Right lobe of liver (tissue), 4 donors: Measurements from ENCODE around the gene STC2.

Experiments
- POLR2A ChIP-seq: fragments of 450-650 bp; IDR thresholded peaks from one replicate; pipeline ENCODE4 v1.6.1; 2017; ENCODE audit warnings: antibody characterized with exemption, mild to moderate bottlenecking
- TF ChIP-seq, protein P1 (sequence below), 4 donors: fragments of 200-600 bp in 3 of 4; fragments of 450-650 bp in 1 of 4; IDR thresholded peaks; one replicate each; pipeline versions ENCODE4 v1.5.1 to v1.8.0; 2016 to 2022; ENCODE audit warnings: antibody characterized with exemption in 4 of 4, mild to moderate bottlenecking in 2 of 4
- donor health status: DM: no; HTN: no; CAD: no.
- donor health status: DM: no; HTN: no; CAD: no.
- donor health status: DM: no; HTN: yes; CAD: no.

DNA sequence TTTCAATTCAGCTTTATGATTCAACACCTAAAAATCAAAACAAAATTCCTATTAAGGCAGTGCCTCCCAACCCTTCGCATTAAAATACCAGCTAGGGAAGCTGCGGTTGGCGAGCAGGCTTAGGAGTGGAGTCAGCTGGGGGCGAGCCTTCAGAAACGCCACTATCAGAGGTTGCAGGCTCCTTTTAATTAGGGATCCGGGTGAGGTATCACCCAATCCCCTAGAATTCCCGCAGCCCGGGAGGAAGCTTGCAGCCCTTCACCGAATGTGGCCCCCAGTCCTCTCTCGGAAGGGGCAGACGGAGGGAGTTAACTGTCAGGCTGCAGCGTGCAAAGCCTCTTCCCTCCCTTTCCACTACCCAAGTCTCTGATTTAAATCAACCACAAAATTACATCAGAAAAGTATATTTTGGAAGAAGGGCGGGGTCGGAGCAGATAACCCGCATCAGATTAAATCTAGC is 1.7 kb downstream of the STC2 start:
- TF ChIP-seq, protein P1, sequence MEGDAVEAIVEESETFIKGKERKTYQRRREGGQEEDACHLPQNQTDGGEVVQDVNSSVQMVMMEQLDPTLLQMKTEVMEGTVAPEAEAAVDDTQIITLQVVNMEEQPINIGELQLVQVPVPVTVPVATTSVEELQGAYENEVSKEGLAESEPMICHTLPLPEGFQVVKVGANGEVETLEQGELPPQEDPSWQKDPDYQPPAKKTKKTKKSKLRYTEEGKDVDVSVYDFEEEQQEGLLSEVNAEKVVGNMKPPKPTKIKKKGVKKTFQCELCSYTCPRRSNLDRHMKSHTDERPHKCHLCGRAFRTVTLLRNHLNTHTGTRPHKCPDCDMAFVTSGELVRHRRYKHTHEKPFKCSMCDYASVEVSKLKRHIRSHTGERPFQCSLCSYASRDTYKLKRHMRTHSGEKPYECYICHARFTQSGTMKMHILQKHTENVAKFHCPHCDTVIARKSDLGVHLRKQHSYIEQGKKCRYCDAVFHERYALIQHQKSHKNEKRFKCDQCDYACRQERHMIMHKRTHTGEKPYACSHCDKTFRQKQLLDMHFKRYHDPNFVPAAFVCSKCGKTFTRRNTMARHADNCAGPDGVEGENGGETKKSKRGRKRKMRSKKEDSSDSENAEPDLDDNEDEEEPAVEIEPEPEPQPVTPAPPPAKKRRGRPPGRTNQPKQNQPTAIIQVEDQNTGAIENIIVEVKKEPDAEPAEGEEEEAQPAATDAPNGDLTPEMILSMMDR (IDR thresholded peaks at IDR 0.05), result no peak
- no peak for TF ChIP-seq POLR2A
